OCI-LY7 (cell line): Measurements from ENCODE around the gene PRMT5. TPM values are rescaled to one million over a fixed set of nuclear protein-coding genes. Genes with fewer than 3 reads are reported as not detected.

Experiments used
- BruUV-seq: library from RNA; stranded (reverse); fragments of 400-500 nt; replicated peaks from 2 replicates; lab custom pipeline; 2021; lab: Mats Ljungman, UMichigan
- CTCF ChIA-PET: fragments of 300-600 bp; sonication (Branson Sonifier 250); formaldehyde crosslinking; loops from one replicate; lab custom pipeline; 2022; ENCODE audit warnings: antibody characterized with exemption; ENCODE audit not compliant: unreplicated experiment; lab: Charles Lee
- POLR2A ChIA-PET: fragments of 300-600 bp; sonication (Branson Sonifier 250); formaldehyde crosslinking; loops from one replicate; lab custom pipeline; 2022; ENCODE audit warnings: antibody characterized with exemption; lab: Charles Lee
- DNase-seq: peaks from one replicate; pipeline ENCODE4 v3.0.0-alpha.2; 2015; ENCODE audit warnings: low spot score
- H2AFZ ChIP-seq: fragments of 200-600 bp; sonication (generic), shearing (Covaris generic); 2 replicates; pipeline ENCODE4 v1.6.1; 2014; ENCODE audit warnings: mild to moderate bottlenecking, antibody characterized with exemption, low read length, moderate library complexity
- H3K27ac ChIP-seq: fragments of 200-600 bp; sonication (generic); 2 replicates; pipeline ENCODE4 v1.5.1; 2014; ENCODE audit warnings: mixed run types, low read depth, mild to moderate bottlenecking, moderate library complexity, low read length, inconsistent platforms; ENCODE audit not compliant: poor library complexity, severe bottlenecking
- H3K36me3 ChIP-seq: fragments of 200-600 bp; sonication (generic); 2 replicates; pipeline ENCODE4 v1.6.1; 2014; ENCODE audit warnings: mild to moderate bottlenecking, antibody characterized with exemption, low read length, moderate library complexity, mixed read lengths; ENCODE audit not compliant: insufficient read depth
- H3K4me1 ChIP-seq: fragments of 200-600 bp; sonication (generic); 2 replicates; pipeline ENCODE4 v1.5.1; 2014; ENCODE audit warnings: mild to moderate bottlenecking, low read length; ENCODE audit not compliant: insufficient read depth, poor library complexity, severe bottlenecking
- H3K4me2 ChIP-seq: fragments of 200-600 bp; sonication (generic); 2 replicates; pipeline ENCODE4 v1.6.1; 2014; ENCODE audit warnings: mild to moderate bottlenecking, low read length
- H3K4me3 ChIP-seq: fragments of 200-600 bp; sonication (generic); 2 replicates; pipeline ENCODE4 v1.5.1; 2014; ENCODE audit warnings: mild to moderate bottlenecking, low read depth, low read length; ENCODE audit not compliant: poor library complexity, severe bottlenecking
- H3K79me2 ChIP-seq: fragments of 200-600 bp; sonication (generic); 2 replicates; pipeline ENCODE4 v1.6.1; 2016; ENCODE audit warnings: low read depth, mild to moderate bottlenecking, low read length, moderate library complexity, mixed read lengths; ENCODE audit not compliant: insufficient read depth
- H3K9me2 ChIP-seq: fragments of 200-600 bp; sonication (generic); 2 replicates; pipeline ENCODE4 v1.6.1; 2016; ENCODE audit warnings: mild to moderate bottlenecking, low read length, mixed read lengths; ENCODE audit not compliant: insufficient read depth
- H3K9me3 ChIP-seq: fragments of 200-600 bp; sonication (generic); 2 replicates; pipeline ENCODE4 v1.6.1; 2014; ENCODE audit warnings: mild to moderate bottlenecking, mixed run types, low read length, mixed read lengths
- H4K20me1 ChIP-seq: fragments of 200-600 bp; sonication (generic); 2 replicates; pipeline ENCODE4 v1.6.1; 2014; ENCODE audit warnings: mild to moderate bottlenecking, antibody characterized with exemption, low read length, moderate library complexity, mixed read lengths; ENCODE audit not compliant: insufficient read depth
- CTCF ChIP-seq: fragments of 200-600 bp; sonication (generic); conservative IDR thresholded peaks from 2 replicates; pipeline ENCODE4 v1.5.1; 2014; ENCODE audit warnings: mild to moderate bottlenecking, antibody characterized with exemption, low read length, moderate library complexity, mixed read lengths
- EZH2phosphoT487 ChIP-seq: fragments of 200-600 bp; sonication (generic); IDR thresholded peaks from 2 replicates; pipeline ENCODE4 v1.6.1; 2018; ENCODE audit warnings: low read depth, borderline replicate concordance, mild to moderate bottlenecking, mixed run types, antibody characterized with exemption, low read length, moderate library complexity, mixed read lengths
- intact Hi-C: fragments of 100-400 bp; cut with micrococcal nuclease; formaldehyde crosslinking; loops from one replicate; pipeline ENCODE4 v1.10.0; 2022; ENCODE audit not compliant: unreplicated experiment
- total RNA-seq, 2 experiments: library from RNA; depleted of rRNA in 1 of 2; stranded (reverse); fragments of >200 nt in 1 of 2; shearing (Covaris generic) in 1 of 2; gene quantifications; 2 replicates each; pipeline ENCODE4 v1.2.3, GENCODE V29; 2014 to 2022

The PRMT5 gene
- total RNA-seq, 2 experiments from 2014 or later: 93.1 to 135 TPM

- POLR2A ChIA-PET: interaction anchor here (0.5 to 5.5 kb wide), 15 partner anchors 10 to 439 kb away, joined by 3 to 65 read pairs (median 4); partner anchors contain the start of genes OXA1L and REM2
- no peaks in the 10 kb centered on the region for H4K20me1 ChIP-seq
- no peak overlapping the region for H2AFZ ChIP-seq
- H3K79me2 ChIP-seq: peaks cover 19% of the 10 kb centered on the region
- H3K9me2 ChIP-seq: no peaks in the 10 kb centered on the region
- no peaks in the 10 kb centered on the region for H3K9me3 ChIP-seq
- peak overlapping the region; percentile 96 for H3K4me2 ChIP-seq
- peak overlapping the region; percentile 86 for H3K4me3 ChIP-seq
- CTCF ChIA-PET: interaction anchor here (0.6 to 2.9 kb wide), 6 partner anchors 13 to 284 kb away, joined by 3 to 11 read pairs (median 4); no protein-coding TSS in a partner anchor
- H3K27ac ChIP-seq: peak overlapping the region; percentile 93
- no peak for DNase-seq
- H3K36me3 ChIP-seq: peaks cover 50% of the 10 kb centered on the region
- H3K4me1 ChIP-seq: peaks cover 31% of the 10 kb centered on the region
- intact Hi-C loops: loop anchor here (1.0 to 5.0 kb wide), 5 partner anchors 27 to 481 kb away; partner anchors contain the start of gene RBM23
- TF ChIP-seq CTCF (peak; percentile 63; the same call in 1 of the 2 replicates), EZH2phosphoT487 (no peak)
- TSS peak; percentile 47 for BruUV-seq
Observed at GRCh38 chr14:22872833-22873520, 56.2 kb downstream of the PRMT5 start.

- H3K4me3 ChIP-seq: peak overlapping the region; percentile 86
- POLR2A ChIA-PET: interaction anchor here (0.6 to 5.5 kb wide), 17 partner anchors 11 to 137 kb away, joined by 3 to 65 read pairs (median 4); partner anchors contain the start of genes OXA1L, RBM23 and REM2
- DNase-seq: peak; percentile 80
Observed at GRCh38 chr14:22872033-22872832, 56.9 kb downstream of the PRMT5 start.

More at GRCh38 chr14:22872033-22872832, 56.9 kb downstream of the PRMT5 start:
- Histone ChIP-seq H3K36me3 (peaks cover 42% of the 10 kb centered on the region), H3K9me2 (no peaks in the 10 kb centered on the region), H3K9me3 (no peaks in the 10 kb centered on the region), H4K20me1 (no peaks in the 10 kb centered on the region), H3K4me2 (peak overlapping the region; percentile 96), H2AFZ (peak overlapping the region; percentile 11; the same call in 1 of the 2 replicates), H3K4me1 (peaks cover 31% of the 10 kb centered on the region), H3K27ac (peak overlapping the region; percentile 93), H3K79me2 (peaks cover 19% of the 10 kb centered on the region)
- CTCF ChIA-PET: interaction anchor here (0.6 to 2.9 kb wide), 6 partner anchors 12 to 195 kb away, joined by 3 to 11 read pairs (median 5); no protein-coding TSS in a partner anchor
- BruUV-seq: no TSS peak
- intact Hi-C loops: loop anchor here (1.0 to 5.0 kb wide), 5 partner anchors 28 to 480 kb away; partner anchors contain the start of gene RBM23
- TF ChIP-seq EZH2phosphoT487 (no peak), CTCF (peak; percentile 98)
